ENCODE data around the gene NPFF.
"Not testable (repeated sequence)": the region's sequence is repeated elsewhere in the genome, so short reads cannot be mapped to it uniquely, and the experiment has no call there.

The NPFF gene

DNA sequence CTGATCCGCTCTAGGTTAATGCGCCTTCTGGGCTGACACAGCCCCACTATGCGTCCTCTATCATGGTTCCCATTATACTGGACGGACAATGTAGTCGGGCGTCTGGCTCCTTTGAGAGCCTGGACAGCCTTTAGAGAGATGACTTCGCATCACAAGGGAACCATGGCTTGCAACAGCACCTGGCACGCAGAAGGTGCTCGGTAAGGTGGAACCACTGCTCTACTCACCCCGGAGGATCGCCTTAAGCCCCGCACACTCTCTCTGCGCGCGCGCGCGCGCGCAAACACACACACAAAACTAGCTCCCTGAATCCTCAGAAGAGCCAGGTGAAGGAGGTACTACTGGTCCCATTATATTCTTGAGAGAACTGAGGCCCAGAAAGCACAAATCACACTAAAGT, 15.1 kb downstream of the NPFF start:
- H3K4me1 Mint-ChIP-seq, result peaks cover 25% of the 10 kb centered on the region
- H3K27ac Mint-ChIP-seq, result peak overlapping the region; percentile 79
- no peak for ATAC-seq
- no peaks in the 10 kb centered on the region for H3K36me3 Mint-ChIP-seq
- peak overlapping the region; percentile 88 for H3K4me3 Mint-ChIP-seq
- H3K27me3 Mint-ChIP-seq, result no peaks in the 10 kb centered on the region
- H3K9me3 Mint-ChIP-seq, result no peaks in the 10 kb centered on the region

DNA sequence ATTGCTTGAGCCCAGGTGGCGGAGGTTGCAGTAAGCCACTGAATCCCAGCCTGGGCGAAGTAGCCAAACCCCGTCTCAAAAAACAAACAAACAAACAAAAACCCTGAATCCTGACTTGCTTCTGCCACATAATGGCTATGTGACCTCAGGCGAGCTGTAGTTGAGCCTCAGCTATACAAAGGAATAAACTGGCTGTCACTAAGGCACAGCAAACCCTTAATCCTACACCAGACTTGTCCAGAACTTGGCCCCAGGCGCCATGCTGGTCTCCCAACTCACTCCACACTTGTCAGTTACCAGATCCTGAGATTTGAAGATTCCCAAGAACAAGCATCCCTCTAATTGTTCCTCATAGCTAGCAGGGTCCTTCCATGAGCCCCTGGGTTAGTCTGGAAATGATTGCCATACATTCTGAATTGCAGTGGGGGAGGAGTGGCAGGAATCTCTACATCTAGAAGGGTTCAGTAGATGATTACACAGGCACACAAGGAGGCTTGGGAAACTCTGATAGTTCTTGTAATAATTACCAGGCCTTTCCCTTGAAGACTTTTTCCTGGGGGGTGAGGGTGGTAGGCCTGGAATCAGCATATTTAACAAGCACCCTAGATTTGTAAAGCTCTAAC, 17.9 kb downstream of the NPFF start:
- Mint-ChIP-seq H3K9me3 (no peaks in the 10 kb centered on the region), H3K27ac (no peak overlapping the region), H3K36me3 (peaks cover 7% of the 10 kb centered on the region), H3K4me1 (peaks cover 25% of the 10 kb centered on the region), H3K27me3 (no peaks in the 10 kb centered on the region), H3K4me3 (no peak overlapping the region)
- ATAC-seq, result no peak

DNA sequence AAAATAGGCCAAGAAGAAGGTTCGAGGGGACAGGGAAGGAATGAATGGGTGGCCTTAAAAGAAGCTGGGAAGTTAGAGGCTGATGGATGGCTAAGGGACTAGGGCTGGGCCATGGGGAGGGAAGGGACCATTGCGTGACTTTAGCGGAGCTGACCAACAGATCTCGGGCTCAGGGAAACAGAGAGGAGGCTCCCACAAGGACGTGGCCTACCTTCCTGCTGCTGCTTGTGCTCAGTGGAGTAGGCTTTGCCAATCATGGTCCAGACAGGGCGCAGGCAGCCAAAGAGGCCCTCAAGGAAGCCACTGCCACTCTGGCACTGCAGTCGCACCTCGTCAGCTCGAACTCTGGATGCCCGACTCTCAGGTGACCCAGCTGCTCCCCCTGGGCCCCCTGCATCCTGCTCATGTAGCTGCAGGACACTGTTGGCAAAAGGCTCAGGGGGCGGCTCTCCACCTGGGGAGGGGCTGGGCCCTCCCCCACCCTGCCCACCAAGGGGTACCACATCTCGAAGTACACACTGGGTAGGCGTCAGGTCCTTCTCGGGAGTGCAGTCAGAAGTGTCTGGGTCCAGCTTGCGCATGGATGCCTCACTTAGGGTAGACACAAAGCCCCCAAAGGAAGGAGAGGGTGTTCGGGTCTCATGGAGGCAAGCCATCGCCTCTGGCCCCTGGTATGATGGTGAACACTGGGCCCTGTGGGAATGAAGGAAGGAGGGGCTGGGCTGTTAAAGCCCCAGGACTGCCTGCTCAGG, 20.4 kb downstream of the NPFF start:
- Mint-ChIP-seq H3K27ac (no peak overlapping the region), H3K36me3 (peaks cover 12% of the 10 kb centered on the region), H3K9me3 (no peaks in the 10 kb centered on the region), H3K4me1 (peaks cover 21% of the 10 kb centered on the region), H3K27me3 (no peaks in the 10 kb centered on the region), H3K4me3 (no peak overlapping the region)
- no peak for ATAC-seq

DNA sequence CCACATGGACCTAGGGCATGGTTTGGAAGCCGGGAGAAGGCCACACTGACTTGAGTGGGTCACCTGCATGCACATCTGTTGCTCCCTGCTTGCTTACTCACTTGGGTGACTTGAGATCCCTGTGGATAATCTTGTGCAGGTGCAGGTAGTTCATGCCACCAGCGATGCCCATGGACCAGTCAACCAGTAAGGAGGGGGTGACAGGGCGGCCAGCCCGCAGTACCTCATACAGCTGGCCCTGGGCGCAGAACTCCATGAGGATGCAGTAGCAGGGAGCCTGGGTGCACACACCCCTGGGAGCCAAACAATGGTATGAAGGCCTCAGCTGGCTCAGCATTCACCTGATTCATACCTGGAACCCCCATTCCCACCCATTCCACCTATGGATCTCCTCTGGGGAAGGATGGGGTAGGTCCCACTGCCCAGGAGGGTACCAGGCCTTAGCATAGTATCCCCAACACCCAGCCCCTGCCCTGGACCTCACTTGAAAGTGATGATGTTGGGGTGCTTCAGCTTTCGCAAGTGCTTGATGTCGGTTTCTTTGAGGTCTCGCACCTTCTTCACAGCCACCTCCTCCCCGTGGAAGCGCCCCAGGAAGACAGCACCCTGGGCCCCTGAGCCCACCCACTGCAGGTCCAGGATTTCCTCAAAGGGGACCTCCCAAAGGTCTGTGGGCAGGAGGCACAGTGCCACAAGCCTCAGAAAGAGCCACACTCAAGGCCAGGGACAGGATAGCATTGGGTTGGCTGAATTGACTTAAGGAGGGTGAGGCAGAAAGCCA, 21.1 kb downstream of the NPFF start:
- Mint-ChIP-seq H3K36me3 (peaks cover 16% of the 10 kb centered on the region), H3K4me3 (no peak overlapping the region), H3K27ac (no peak overlapping the region), H3K4me1 (peaks cover 20% of the 10 kb centered on the region), H3K9me3 (no peaks in the 10 kb centered on the region), H3K27me3 (no peaks in the 10 kb centered on the region)
- ATAC-seq, result no peak

DNA sequence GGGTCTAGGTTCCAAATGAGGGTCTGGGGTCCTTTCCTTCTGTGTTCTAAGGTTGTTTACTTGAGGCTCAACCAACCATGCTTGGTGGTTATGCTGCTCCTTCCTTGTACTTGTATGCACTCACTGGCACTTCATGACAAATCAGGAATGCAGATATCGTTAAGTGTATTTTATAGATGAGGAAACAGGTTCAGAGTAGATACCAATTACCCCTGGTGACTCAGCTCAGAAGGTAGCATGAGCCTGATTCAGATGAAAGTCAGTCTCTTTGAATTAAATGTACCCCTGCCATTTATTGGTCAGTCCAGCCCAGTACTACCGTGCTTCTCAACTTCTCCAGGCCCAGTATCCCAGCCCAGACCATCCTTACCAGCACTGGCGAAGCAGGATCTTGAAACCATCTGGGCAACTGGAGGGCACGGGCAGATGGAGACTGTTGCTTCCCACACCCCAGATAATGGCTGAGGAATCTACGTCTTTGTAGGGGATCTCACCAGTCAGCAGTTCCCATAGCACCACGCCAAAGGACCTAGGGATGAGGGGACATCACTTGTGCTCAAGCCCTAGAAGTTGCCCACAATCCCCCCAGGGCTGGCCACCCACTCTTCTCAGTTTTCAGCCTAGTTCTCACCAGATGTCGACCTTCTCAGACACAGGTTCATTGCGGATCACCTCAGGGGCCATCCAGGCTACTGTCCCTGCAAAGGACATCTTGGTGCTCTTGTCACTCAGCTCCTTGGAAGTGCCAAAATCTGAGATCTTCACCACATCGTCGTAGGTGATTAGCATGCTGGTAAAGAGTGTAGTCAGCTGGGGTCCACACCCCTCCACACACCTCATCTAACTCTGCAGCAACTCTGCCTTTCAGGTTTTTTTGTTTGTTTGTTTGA, 22.4 kb downstream of the NPFF start:
- Mint-ChIP-seq H3K4me3 (no peak overlapping the region), H3K9me3 (no peaks in the 10 kb centered on the region), H3K27ac (no peak overlapping the region), H3K36me3 (peaks cover 16% of the 10 kb centered on the region), H3K4me1 (peaks cover 20% of the 10 kb centered on the region), H3K27me3 (no peaks in the 10 kb centered on the region)
- ATAC-seq, result no peak

DNA sequence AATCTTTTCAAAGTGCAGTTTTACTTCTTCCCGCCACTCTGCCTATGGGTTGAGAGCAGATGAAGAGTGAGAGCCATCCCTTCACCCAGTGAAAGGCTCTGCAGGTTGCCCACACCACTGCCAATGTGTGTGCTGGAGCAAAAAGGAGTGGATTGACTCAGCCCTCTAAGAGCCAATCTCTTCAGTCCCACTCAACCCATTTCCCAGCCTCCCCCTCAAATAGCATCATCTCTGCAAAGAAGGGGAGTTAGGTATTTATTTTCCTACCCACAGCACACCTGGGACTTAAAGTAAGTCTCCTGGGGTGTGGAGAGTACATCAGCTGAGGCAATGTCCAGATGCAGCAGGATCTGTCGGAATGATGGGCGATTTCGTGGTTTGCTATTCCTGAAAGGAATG, 23.3 kb downstream of the NPFF start:
- no peak for ATAC-seq
- no peak overlapping the region for H3K4me3 Mint-ChIP-seq
- H3K27ac Mint-ChIP-seq, result no peak overlapping the region
- peaks cover 20% of the 10 kb centered on the region for H3K4me1 Mint-ChIP-seq
- peaks cover 26% of the 10 kb centered on the region for H3K36me3 Mint-ChIP-seq
- no peaks in the 10 kb centered on the region for H3K9me3 Mint-ChIP-seq
- H3K27me3 Mint-ChIP-seq, result no peaks in the 10 kb centered on the region

DNA sequence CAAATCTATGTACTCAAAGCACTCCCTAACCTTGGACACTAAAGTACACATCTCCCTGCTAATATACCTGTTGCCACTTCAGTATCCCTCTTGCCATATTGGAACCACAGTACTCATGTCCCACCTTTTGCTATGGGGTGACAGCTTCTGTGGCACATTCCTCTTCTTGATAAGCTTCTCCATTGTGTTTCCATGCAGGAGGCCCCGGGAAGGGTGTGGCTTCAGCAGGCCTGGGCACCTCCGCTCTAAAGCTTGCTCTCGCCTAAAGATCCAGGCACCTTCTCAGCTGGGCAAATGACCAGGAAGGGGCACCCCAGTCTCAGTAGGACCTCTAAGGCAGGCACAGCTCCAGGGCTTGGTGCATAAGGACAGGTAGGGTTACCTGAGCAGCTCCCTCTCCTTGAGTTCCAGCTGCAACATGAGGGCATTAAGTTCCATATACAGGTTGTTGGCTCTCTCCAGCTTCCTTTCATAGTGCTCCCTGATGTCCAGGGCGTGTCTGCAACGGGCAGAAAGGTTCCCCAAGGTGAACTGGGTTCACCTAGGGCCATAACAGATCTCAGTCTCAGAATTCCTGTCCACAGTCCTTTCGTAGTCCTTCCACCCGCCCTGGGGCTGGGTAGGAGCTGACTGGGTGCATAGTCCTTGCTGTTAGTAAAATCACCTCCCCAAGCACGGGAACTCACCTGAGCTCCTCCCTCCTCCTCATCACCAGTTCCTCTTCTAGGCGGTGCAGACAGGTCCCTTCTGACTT, 23.9 kb downstream of the NPFF start:
- H3K9me3 Mint-ChIP-seq, result no peaks in the 10 kb centered on the region
- no peak overlapping the region for H3K4me3 Mint-ChIP-seq
- peak; percentile 66 for ATAC-seq
- H3K4me1 Mint-ChIP-seq, result peaks cover 20% of the 10 kb centered on the region
- H3K36me3 Mint-ChIP-seq, result peaks cover 29% of the 10 kb centered on the region
- H3K27ac Mint-ChIP-seq, result no peak overlapping the region
- H3K27me3 Mint-ChIP-seq, result no peaks in the 10 kb centered on the region

DNA sequence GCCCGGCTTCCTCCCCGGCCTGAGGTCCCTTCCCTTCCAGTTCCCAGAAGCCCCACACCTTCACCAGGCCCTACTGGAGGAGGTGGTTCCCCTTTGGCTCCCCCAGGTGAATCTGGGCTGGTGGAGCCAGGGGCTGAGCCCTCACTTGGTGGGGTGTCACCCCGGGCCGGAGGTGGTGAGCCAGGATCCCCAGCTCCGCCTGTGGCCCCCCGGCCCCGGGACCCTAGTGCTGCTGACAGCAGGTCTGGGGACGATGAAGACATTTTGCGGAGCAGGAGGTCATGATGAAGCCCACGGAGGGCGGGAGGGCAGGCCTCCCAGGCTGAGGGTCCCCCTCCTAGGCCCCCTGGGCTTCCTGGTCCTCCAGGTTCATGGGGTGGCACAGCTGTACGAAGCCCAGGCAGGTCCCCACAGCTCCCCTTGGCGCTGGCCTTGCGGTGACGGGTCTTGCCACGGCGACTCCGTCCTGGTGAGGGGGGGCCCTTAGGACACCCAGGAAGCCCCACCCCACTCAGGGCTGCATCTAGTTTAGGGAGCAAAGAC, 24.6 kb downstream of the NPFF start:
- peaks cover 29% of the 10 kb centered on the region for H3K36me3 Mint-ChIP-seq
- no peak overlapping the region for H3K27ac Mint-ChIP-seq
- no peaks in the 10 kb centered on the region for H3K27me3 Mint-ChIP-seq
- H3K4me3 Mint-ChIP-seq, result no peak overlapping the region
- no peaks in the 10 kb centered on the region for H3K9me3 Mint-ChIP-seq
- peak; percentile 31 for ATAC-seq
- H3K4me1 Mint-ChIP-seq, result peaks cover 20% of the 10 kb centered on the region

DNA sequence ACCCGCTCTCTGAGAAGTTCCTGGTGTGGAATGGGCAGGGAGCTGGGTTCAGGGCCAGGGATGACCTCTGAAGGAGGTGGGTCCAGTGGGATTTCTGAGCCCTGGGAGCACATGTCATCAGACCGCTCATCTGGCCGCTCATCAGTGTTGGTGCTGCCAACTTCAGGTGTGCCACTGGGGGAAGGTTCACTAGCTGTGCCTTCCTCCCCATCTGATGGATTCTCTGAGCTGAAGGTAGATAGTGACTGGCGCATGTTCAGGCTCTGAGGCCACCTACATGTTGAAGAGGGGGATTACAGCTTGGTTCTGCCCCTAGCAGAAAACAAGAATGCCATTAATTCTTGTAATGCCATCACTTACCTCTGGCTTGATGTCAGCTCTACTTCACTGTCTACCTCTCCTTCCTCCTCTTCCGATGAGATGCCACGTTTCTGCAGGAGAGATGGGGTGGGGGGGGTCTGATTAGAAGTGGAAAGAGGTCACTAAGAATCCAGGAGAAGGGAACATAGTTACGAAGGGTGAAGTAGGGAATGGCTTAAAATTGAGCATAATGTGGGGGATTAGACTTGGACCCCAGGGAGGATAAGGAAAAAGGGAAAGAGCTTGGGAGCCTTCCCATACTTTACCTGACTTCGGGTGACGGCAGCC, 25.2 kb downstream of the NPFF start:
- Mint-ChIP-seq H3K9me3 (no peaks in the 10 kb centered on the region), H3K4me3 (no peak overlapping the region), H3K27ac (no peak overlapping the region), H3K36me3 (peaks cover 31% of the 10 kb centered on the region), H3K4me1 (peaks cover 23% of the 10 kb centered on the region), H3K27me3 (no peaks in the 10 kb centered on the region)
- peak; percentile 49 for ATAC-seq

DNA sequence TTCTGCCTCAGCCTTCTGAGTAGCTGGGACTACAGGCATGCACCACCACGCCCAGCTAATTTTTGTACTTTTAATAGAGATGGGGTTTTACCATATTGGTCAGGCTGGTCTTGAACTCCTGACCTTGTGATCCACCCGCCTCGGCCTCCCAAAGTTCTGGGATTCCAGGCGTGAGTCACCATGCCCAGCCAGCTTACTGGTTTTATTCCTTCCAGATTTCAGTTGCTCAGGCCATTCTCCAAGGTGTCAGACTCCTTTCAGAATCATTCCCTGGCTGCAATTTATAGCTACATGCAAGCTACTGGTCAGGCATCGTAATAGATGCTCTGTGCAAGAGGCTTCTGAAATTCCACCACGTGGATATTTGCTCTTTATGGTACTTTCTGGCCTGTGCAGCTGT, 25.8 kb downstream of the NPFF start:
- peaks cover 28% of the 10 kb centered on the region for H3K4me1 Mint-ChIP-seq
- H3K27me3 Mint-ChIP-seq, H3K27ac Mint-ChIP-seq, ATAC-seq, H3K9me3 Mint-ChIP-seq, H3K4me3 Mint-ChIP-seq: not testable (repeated sequence)
- H3K36me3 Mint-ChIP-seq, result peaks cover 37% of the 10 kb centered on the region

DNA sequence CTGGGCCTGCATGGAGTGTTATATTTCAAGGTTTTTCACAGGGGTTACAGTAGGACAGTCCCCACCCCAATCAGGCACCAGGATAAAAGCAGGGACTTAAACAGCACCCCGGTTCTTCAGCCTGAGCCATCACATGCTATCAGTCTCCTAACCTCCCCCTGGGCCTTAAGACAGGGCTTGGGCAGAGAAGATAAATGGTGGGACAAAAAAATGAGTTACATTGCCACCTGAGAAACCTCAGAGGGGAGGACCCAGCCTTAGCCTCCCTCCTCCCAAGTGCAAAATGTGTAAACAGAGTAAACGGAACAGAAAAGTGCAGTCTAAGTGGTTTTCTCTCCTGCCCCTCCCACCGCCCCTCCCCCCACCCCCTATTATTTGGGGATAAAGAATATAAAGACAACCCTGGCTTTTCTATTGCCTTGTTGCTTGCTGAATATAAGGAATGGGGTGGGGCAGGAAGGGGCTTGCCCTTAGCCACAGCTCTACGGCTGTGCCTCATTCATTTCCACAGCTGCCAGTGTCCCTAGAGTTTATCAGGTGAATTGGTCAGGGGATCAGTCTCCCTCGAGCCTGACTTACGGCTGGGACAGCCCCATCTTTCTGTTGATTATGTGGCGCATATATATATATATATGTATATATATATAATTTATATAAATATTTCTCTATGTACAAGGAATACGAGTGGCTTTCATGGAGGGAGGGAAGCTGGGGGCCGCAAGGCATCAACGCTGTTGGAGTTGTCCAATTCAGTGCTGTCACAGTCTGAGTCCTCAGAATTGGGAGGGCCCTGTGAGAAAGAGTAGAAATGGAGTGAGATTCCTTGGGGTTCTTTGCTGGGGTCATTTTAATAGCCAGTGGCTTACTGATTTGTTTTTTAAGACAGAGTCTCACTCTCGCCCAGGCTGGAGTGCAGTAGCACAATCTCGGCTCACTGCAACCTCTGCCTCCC, 26.5 kb downstream of the NPFF start:
- peaks cover 44% of the 10 kb centered on the region for H3K36me3 Mint-ChIP-seq
- H3K27me3 Mint-ChIP-seq, result no peaks in the 10 kb centered on the region
- H3K27ac Mint-ChIP-seq, result no peak overlapping the region
- H3K9me3 Mint-ChIP-seq, result no peaks in the 10 kb centered on the region
- peaks cover 28% of the 10 kb centered on the region for H3K4me1 Mint-ChIP-seq
- no peak for ATAC-seq
- H3K4me3 Mint-ChIP-seq, result no peak overlapping the region

DNA sequence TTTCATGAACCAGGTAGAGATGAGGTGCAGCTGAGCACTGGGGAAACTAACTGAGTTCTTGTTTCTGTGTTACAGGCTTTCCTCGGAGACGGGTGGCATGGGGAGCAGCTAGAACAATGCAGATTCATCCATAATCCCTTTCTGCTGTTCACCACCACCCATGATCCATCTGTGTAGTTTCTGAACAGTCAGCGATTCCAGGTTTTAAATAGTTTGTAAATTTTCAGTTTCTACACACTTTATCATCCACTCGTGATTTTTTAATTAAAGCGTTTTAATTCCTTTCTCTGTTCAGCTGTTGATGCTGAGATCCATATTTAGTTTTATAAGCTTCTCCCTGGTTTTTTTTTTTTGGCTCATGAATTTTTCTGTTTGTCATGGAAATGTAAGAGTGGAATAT, 28.0 kb downstream of the NPFF start:
- Mint-ChIP-seq H3K4me1 (peaks cover 37% of the 10 kb centered on the region), H3K4me3 (no peak overlapping the region), H3K9me3 (no peaks in the 10 kb centered on the region), H3K27me3 (no peaks in the 10 kb centered on the region), H3K27ac (no peak overlapping the region), H3K36me3 (peaks cover 48% of the 10 kb centered on the region)
- ATAC-seq, result no peak

DNA sequence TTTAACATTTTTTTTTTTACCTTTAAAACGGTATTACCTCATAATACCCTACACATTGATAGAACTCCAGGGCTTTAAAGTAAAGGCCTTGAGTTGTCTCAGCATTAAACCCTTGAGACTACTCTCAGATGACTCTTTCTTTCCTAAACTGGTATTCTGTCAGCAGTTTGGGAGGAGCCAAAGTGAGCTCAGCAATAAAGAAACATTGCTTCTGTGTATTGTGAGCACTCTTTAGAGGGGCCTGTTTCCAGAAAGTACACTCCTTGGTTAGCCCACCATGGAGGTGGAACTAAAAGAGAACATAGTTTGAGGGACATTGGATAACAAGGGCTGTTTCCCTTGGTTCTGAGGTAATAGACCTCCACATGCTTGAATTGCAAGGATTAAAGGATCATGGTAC, 28.4 kb downstream of the NPFF start:
- Mint-ChIP-seq H3K27me3 (no peaks in the 10 kb centered on the region), H3K9me3 (no peaks in the 10 kb centered on the region), H3K4me1 (peaks cover 41% of the 10 kb centered on the region), H3K36me3 (peaks cover 52% of the 10 kb centered on the region), H3K4me3 (no peak overlapping the region), H3K27ac (no peak overlapping the region)
- ATAC-seq, result no peak
